ENCODE measurements around the gene TNS1.

TNS1 gene

GRCh38 chr2:217861334-217861877 lies 141.4 kb downstream of the TNS1 start:
- DNase-seq = no peak

GRCh38 chr2:217859926-217860325 lies 142.9 kb downstream of the TNS1 start:
- DNase-seq = no peak

- DNase-seq = peak; percentile 65 to 68
These were observed 144.0 kb downstream of the TNS1 start for GRCh38 chr2:217858519-217859491.

GRCh38 chr2:217857624-217858506 lies 144.9 kb downstream of the TNS1 start:
- no peak for DNase-seq

GRCh38 chr2:217856871-217857270 lies 145.9 kb downstream of the TNS1 start:
- no peak for DNase-seq

GRCh38 chr2:217856159-217856558 lies 146.6 kb downstream of the TNS1 start:
- peak in 1 of 2 donors; percentile 19 for DNase-seq

GRCh38 chr2:217854684-217855420 lies 147.9 kb downstream of the TNS1 start:
- no peak for DNase-seq

GRCh38 chr2:217853961-217854360 lies 148.8 kb downstream of the TNS1 start:
- no peak for DNase-seq

- peak in 1 of 2 donors; percentile 54 for DNase-seq
These were observed 149.4 kb downstream of the TNS1 start for GRCh38 chr2:217853301-217853881.

GRCh38 chr2:217852555-217853211 lies 150.1 kb downstream of the TNS1 start:
- no peak for DNase-seq

GRCh38 chr2:217851191-217852020 lies 151.4 kb downstream of the TNS1 start:
- peak in 1 of 2 donors; percentile 37 for DNase-seq

GRCh38 chr2:217849154-217849975 lies 153.4 kb downstream of the TNS1 start:
- DNase-seq = no peak

- no peak for DNase-seq
These were observed 154.3 kb downstream of the TNS1 start for GRCh38 chr2:217848351-217848957.

GRCh38 chr2:217847552-217848350 lies 155.0 kb downstream of the TNS1 start:
- no peak for DNase-seq

- no peak for DNase-seq
These were observed 155.7 kb downstream of the TNS1 start for GRCh38 chr2:217847115-217847514.

GRCh38 chr2:217846321-217846743 lies 156.5 kb downstream of the TNS1 start:
- DNase-seq = no peak

GRCh38 chr2:217845301-217845700 lies 157.5 kb downstream of the TNS1 start:
- no peak for DNase-seq

- no peak for DNase-seq
These were observed 158.1 kb downstream of the TNS1 start for GRCh38 chr2:217844696-217845095.
